Left cardiac atrium (tissue), 4 donors: Measurements from ENCODE around the gene UBE2O. TPM values are rescaled to one million over a fixed set of nuclear protein-coding genes. Genes with fewer than 3 reads are reported as not detected.

Source experiments
- ATAC-seq, 2 donors: fragments of 200-7000 bp; cut with Tn5 transposase; one replicate each; pipeline ENCODE4 v1.9.1; 2020; ENCODE audit warnings: mild to moderate bottlenecking in 2 of 2, moderate library complexity in 2 of 2
- DNase-seq: peaks from one replicate; pipeline ENCODE4 v3.0.0-alpha.2; 2020
- intact Hi-C, 2 donors: fragments of 100-400 bp; cut with DNase I; formaldehyde crosslinking; loops; one replicate each; pipeline versions ENCODE4 v1.14.1 to v1.15.1; 2022 to 2023
- total RNA-seq, 2 donors: library from RNA; stranded (reverse); fragmentation: NEBNext Ultra II Directional; extraction: Animal tissue kit (Norgen Biotek cat#: 25700); gene quantifications; one replicate each; pipeline ENCODE4 v1.2.1, GENCODE V29; 2021
- donor health status: DM: no; HTN: yes; CAD: no.
- donor health status: DM: no; HTN: yes; CAD: no; lungs with severe emphysema.
- donor health status: DM: yes; HTN: yes; CAD: no.
- donor health status: Dilated cardiomyopathy.

UBE2O gene
- total RNA-seq, 2 donors from 2014 or later, result 28.3 to 29.1 TPM

DNA sequence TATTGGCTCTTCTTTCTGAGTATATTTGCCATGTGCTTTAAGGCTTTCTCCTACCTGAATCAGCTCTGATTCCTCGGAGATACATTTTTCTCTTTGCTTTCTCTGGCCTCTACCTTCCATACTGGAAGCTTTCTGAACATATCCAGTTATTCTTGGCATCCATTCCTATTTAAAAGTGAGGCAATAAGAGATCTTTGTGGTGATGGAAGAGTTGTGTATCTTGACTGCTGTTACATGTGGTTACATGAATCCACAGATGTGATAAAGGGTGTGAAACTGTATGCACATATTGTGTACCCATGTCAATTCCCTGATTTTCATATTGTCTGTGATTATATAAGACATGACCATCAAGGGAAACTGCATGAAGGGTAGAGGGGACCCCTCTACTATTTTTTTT lies 24.4 kb downstream of the UBE2O start:
- no peak for ATAC-seq
- intact Hi-C loops, result no loop called here
- DNase-seq, result no peak

DNA sequence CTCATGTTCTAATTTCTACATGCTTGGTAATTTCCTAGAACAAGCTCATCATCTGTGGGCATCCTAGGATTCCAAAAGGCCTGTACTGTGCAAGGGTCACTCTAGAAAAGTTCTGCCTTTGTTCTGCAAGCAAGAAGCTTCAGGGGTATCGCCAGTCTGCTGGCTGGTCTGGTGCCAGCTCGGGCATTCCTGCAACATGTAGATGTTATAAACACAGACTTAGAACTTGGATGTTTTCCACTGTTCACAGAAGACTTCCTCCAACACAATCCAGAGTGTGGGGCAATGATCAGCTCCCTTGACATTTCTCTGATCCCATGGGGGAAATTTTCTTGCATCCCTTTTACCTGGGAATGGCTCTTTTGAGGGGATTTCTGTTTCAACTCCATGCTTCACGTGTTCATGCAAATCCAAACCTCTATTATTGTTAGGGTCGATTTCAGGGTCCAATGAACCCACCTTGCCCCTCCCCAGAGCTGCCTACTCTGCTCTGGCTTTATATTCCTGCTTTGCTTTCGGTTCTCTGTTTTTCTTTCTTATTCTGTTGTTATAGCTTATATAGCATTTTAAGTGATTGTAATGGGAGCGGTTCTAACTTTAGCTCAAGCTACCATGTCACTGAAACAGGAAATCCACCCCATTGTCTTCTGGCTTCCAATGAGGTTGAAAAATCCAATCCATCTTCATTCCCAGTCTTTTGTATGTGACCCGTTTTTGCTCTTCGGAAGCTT lies 25.3 kb downstream of the UBE2O start:
- DNase-seq (no peak), ATAC-seq (peak; percentile 34 to 41)
- intact Hi-C loops, result no loop called here

GRCh38 chr17:76426853-76427252 lies 26.1 kb downstream of the UBE2O start:
- DNase-seq (no peak), ATAC-seq (no peak)
- intact Hi-C loops, result no loop called here

GRCh38 chr17:76422860-76423259 lies 30.1 kb downstream of the UBE2O start:
- ATAC-seq, result no peak
- DNase-seq, result no peak
- intact Hi-C loops, result no loop called here

DNA sequence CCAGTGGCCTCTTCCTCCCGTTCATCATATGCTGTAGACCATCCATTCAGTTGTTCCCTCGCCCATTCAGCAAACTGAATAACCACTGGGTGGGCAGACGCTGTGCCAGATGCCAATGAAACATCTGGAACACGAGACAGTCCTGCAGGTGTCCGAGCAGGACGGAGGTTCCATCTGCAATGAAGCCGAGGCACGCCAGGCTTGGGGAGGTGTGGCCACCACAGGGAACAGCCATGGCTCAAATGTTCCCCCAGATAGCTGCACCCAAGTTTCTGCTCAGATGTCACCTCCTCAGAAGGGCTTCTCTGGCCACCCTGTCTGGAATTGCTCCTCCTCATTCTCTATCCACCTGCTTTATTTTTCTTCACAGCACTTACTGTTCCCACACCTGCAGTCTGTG lies 30.5 kb downstream of the UBE2O start:
- no peak for ATAC-seq

GRCh38 chr17:76421044-76421407 lies 31.9 kb downstream of the UBE2O start:
- peak; percentile 83 to 90 for ATAC-seq
- intact Hi-C loops, result no loop called here
- peak; percentile 56 for DNase-seq

More for the DNA sequence above, 30.5 kb downstream of the UBE2O start:
- intact Hi-C loops, result no loop called here
- no peak for DNase-seq

DNA sequence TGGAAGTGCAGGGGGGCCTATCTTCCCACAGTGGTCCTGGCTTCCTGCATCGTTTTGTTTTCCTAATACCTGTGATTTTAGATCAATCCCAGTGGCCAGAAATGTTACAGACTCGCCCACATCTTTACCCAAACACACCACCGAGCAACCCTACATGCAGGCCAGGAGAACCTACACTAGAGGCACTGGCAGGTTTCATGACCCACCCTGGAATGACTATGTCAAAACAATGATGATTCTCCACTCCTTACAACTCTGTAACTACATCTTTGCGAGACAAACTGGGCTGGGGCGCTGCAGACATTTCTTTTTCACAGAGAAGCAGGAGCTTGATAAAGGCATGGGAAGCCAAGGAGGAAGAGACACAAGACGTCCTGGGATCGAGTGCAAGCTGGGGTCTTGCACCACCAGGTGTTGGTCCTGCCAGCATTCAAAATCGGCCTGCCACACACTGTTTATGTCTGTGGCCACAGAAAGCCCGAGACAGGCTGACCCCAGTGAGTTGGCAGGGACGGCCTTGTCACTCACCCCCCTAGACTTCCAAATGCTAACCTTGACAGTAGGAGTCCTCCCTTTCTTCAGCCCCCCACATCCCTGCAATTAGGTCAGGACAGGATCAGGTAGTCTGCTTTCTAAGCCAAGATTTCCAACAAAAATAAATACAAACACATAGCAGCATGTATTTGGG lies 32.5 kb downstream of the UBE2O start:
- intact Hi-C loops, result no loop called here
- DNase-seq (no peak), ATAC-seq (no peak)

GRCh38 chr17:76419576-76420260 lies 33.2 kb downstream of the UBE2O start:
- intact Hi-C loops, result no loop called here
- ATAC-seq (peak; percentile 18 to 34), DNase-seq (no peak)

- intact Hi-C loops, result no loop called here
These were observed 35.3 kb downstream of the UBE2O start for GRCh38 chr17:76417499-76418143.

DNA sequence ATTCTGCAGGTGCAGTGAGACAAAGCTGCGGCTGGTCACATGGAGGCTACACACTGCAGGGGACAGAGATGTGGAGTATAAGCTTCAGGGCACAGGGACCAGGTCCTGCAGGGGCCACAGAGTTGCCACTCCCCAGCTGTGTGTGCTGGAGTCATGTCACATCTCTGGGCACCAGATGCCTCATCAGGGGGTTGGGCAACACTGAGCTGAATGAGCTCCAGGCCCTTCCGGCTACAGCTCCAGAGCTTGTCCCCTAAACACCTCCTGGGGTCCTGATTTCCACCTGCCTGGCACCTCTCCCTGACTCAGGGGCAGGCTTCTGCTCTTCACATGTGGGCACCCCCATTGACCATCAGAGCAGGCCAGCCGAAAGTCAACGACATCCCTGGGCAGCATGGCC lies 36.1 kb downstream of the UBE2O start:
- DNase-seq (no peak), ATAC-seq (no peak)
- intact Hi-C loops, result no loop called here

More at GRCh38 chr17:76417499-76418143, 35.3 kb downstream of the UBE2O start:
- ATAC-seq (no peak), DNase-seq (no peak)

DNA sequence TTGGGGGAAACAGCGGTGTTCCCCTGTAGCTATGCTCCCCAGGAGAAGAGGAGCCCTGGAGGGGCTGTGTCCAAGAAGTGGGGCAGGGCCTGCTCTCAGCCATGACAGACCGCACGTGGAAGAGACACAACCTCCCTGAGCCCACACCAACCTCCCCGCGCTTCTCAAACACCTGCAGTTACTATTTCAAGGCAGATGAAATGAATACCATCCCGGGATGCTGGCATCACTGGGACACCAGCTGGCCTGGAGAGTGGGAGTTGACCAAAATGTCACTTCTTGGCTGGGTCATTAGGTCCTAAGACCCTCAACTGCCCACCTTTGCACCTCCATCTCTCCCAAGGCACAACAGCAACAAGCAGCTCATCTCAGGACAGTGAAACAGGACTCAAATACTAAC lies 36.5 kb downstream of the UBE2O start:
- DNase-seq, result no peak
- intact Hi-C loops, result no loop called here

GRCh38 chr17:76415786-76416185 lies 37.2 kb downstream of the UBE2O start:
- intact Hi-C loops, result no loop called here
- DNase-seq (no peak), ATAC-seq (no peak)

More for the DNA sequence above, 36.5 kb downstream of the UBE2O start:
- ATAC-seq, result no peak

GRCh38 chr17:76414334-76415295 lies 38.3 kb downstream of the UBE2O start:
- DNase-seq, result peak; percentile 84
- intact Hi-C loops, result loop anchor here (5.0 kb wide), 2 partner anchors 33 to 43 kb away; no protein-coding TSS in a partner anchor
- ATAC-seq, result peak; percentile 87 to 95

DNA sequence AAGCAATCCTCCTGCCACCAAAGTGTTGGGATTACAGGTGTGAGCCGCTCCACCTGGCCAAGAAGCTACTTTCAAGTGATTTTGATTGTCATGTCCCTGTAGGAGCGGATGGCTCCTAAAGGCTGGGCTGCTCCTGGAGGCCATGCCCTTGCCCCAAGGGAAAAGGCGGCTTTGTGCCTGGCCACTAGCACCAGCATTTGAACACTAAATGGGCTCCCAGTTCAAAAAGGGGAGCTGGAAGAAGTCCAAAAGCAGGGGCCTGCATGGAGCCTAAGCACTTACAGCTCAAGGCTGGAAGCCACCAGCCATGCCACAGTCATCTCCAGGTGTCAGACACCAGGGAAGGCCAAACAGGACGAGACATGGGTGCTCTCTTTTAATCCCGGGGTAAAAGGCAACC lies 41.7 kb downstream of the UBE2O start:
- no peak for DNase-seq
- ATAC-seq, result no peak
- intact Hi-C loops, result loop anchor here (5.0 kb wide), 2 partner anchors 36 to 46 kb away; no protein-coding TSS in a partner anchor

GRCh38 chr17:76410328-76410965 lies 42.5 kb downstream of the UBE2O start:
- DNase-seq (no peak), ATAC-seq (no peak)
- intact Hi-C loops, result loop anchor here (5.0 kb wide), 2 partner anchors 37 to 47 kb away; no protein-coding TSS in a partner anchor

- peak; percentile 64 for DNase-seq
- intact Hi-C loops, result loop anchor here in 1 of 2 donors (2.0 kb wide), 2 partner anchors 51 to 99 kb away; no protein-coding TSS in a partner anchor
- ATAC-seq, result no peak
These were observed 44.7 kb downstream of the UBE2O start for GRCh38 chr17:76408037-76408849.

DNA sequence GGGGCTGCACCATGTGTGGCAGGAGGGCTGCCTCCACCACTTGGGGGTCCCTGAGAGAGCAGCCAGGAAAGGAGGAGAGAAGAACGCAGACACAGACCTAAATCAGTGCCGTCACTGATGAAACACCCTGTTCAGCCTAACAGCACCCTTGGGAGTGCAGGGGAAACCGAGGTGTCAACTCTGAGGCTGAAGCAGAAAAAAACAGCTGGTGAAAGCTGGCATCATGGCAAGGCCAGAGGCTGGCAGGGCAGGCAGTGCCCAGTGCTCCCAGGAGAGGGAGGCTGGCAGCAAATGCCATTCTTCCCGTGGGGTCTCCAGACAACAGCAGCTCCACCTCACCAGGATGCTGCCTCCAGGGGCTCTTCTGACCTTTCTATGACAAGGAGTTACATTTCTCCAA lies 45.4 kb downstream of the UBE2O start:
- no peak for ATAC-seq

More for the DNA sequence above, 45.4 kb downstream of the UBE2O start:
- no peak for DNase-seq
- intact Hi-C loops, result no loop called here
